Panc1 (cell line): ENCODE results near the gene SORCS1.

ENCODE experiments used
- CTCF ChIP-seq: fragments of 450-650 bp; IDR thresholded peaks from 2 replicates; pipeline ENCODE4 v1.5.1; 2017; ENCODE audit warnings: mild to moderate bottlenecking
- POLR2AphosphoS5 ChIP-seq: IDR thresholded peaks from 2 replicates; pipeline ENCODE4 v1.6.1; 2012; ENCODE audit warnings: mild to moderate bottlenecking, low read depth, low read length, moderate library complexity
- REST ChIP-seq, 2 experiments: IDR thresholded peaks; 2 replicates each; pipeline ENCODE4 v1.6.1; 2011 to 2012; ENCODE audit warnings: low read depth in 2 of 2, control low read depth in 1 of 2, low read length in 1 of 2, mild to moderate bottlenecking in 1 of 2, moderate library complexity in 1 of 2; ENCODE audit not compliant: insufficient read depth in 1 of 2

- no peak for TF ChIP-seq CTCF
- TF ChIP-seq POLR2AphosphoS5 = no peak
- no peak for TF ChIP-seq REST (IDR thresholded peaks at IDR 0.05; ENCODE audit: insufficient read depth in 1 of 2, low read depth in 2 of 2, low read length in 1 of 2)
Observed at GRCh38 chr10:106694696-106695095, 469.8 kb downstream of the SORCS1 start.
